ENCODE data around the gene SZT2.
"Not testable (repeated sequence)": the region's sequence is repeated elsewhere in the genome, so short reads cannot be mapped to it uniquely, and the experiment has no call there.

SZT2 gene

DNA sequence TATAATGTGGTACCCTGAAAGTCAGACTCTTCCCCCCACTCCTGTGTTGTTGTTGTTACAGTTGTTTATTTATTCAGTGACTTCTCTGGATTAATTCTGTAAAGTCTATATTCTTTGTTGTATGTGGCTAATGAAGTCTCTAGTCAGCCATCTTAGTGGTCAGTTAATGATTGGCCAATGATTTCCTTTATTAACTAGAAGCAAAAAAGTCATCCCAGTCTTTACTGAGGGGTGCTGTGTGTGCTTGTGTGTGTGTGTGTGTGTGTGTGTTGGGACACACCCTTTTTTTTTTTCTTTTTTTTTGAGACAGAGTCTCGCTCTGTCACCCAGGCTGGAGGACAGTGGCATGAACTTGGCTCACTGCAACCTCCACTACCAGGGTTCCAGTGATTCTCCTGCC lies 101.4 kb downstream of the SZT2 start:
- TF ChIP-seq, protein P1, sequence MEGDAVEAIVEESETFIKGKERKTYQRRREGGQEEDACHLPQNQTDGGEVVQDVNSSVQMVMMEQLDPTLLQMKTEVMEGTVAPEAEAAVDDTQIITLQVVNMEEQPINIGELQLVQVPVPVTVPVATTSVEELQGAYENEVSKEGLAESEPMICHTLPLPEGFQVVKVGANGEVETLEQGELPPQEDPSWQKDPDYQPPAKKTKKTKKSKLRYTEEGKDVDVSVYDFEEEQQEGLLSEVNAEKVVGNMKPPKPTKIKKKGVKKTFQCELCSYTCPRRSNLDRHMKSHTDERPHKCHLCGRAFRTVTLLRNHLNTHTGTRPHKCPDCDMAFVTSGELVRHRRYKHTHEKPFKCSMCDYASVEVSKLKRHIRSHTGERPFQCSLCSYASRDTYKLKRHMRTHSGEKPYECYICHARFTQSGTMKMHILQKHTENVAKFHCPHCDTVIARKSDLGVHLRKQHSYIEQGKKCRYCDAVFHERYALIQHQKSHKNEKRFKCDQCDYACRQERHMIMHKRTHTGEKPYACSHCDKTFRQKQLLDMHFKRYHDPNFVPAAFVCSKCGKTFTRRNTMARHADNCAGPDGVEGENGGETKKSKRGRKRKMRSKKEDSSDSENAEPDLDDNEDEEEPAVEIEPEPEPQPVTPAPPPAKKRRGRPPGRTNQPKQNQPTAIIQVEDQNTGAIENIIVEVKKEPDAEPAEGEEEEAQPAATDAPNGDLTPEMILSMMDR (conservative IDR thresholded peaks at IDR 0.05), result no peak
- no peak overlapping the region; the same call in 1 of the 2 replicates for H3K27ac ChIP-seq

DNA sequence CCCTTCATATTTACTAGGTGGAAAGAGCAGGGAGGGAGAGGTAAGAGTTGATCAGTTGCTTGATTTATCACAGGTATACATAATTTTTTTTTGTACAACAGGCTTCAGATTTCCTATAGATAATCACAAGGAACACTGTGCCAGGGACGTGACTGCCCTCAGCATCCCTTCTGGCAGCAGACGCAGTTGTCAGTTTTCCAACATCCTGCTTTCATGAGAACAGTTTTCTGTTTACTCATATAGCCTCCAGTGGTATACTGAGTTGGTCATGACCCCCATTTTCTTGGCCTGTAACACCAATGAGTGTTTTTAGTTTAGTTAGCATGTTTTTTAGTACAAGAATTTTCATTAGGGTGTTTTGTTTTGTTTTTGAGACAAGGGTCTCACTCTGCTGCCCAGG lies 103.1 kb downstream of the SZT2 start:
- peak overlapping the region; percentile 69 for H3K27ac ChIP-seq
- TF ChIP-seq, protein P1 (conservative IDR thresholded peaks at IDR 0.05), result no peak

DNA sequence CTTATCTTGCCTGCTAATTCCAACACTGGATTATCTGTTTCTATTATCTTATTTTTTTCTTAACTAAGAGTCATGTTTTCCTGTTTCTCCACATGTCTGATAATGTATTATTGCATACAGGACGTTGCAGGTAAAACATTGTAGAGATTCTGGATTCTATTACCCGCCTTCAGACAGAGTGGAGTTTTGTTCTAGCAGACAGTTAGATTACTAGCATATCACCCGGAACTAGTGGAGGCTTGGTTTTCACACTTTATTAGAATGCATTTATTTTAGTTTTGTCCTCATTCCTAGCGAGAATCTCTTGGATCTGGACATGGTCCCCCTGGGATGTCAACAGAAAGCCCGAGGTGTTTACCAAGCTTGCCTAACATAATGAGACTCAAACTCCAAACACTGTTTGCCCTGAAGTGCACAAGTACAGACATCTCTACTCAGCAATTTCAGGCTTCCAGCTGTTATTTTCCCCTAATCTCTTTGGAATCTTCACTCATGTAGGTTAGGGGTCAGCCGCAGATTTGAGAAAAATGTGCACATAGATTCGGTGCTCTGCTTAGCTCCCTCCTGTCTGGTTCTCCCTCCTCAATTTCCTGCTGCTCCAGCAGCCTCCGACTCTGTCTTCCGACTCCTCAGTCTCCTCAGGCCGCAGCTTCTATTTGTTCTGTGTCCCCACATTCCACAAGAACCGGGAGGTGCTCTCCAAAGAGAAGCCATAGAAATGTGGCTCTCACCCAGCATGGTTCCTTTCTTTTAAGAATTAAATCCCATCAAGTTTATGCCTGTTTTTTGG lies 104.2 kb downstream of the SZT2 start:
- TF ChIP-seq, protein P1 (conservative IDR thresholded peaks at IDR 0.05), result no peak
- H3K27ac ChIP-seq, result peak overlapping the region; percentile 69

DNA sequence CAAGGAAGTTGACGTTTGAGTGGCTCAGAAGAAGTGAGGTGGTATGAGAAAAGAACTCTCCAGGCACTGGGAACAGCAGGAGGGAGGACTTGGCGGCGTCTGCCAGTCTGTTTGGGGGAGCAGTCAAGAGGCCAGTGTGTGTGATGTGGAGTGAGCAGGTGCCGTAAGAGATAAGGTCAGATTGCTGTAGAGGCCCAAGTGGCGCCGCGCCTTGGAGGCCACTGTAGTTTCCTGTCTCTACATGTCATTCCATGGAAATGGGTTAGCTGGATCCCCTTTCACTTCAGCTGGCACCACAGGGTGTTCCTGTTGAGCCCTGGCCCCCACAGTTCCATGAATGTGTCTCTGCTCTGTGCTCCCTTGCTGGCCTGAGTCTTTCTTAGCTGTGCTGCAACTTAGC lies 105.5 kb downstream of the SZT2 start:
- no peak overlapping the region for H3K27ac ChIP-seq
- TF ChIP-seq, protein P1 (conservative IDR thresholded peaks at IDR 0.05), result no peak

DNA sequence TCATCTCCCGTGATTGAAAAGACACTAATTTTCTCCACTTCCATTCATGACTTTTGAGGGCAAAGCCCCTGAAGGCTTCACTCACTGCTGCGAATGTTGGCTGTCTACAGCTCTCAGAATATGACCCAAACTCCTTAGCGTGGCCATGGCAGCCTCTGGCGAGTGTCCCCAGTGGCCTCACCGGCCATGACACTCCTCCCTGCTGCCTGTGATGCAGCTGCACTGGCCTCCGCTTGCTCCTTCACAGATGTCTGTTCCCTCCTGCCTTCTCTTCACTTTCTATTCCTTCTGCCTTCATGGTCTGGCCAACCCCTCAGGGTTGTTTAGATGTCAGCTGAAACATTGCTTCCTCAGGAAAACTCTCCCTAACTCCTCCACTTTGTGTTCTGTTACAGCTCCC lies 110.2 kb downstream of the SZT2 start:
- H3K27ac ChIP-seq, result no peak overlapping the region
- TF ChIP-seq, protein P1 (conservative IDR thresholded peaks at IDR 0.05), result no peak

DNA sequence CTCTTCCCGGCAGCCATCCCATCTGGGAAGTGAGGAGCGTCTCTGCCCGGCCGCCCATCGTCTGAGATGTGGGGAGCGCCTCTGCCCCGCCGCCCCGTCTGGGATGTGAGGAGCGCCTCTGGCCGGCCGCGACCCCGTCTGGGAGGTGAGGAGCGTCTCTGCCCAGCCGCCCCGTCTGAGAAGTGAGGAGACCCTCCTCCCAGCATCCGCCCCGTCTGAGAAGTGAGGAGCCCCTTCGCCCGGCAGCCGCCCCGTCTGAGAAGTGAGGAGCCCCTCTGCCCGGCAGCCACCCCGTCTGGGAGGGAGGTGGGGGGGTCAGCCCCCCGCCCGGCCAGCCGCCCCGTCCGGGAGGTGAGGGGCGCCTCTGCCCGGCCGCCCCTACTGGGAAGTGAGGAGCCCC lies 112.1 kb downstream of the SZT2 start:
- not testable (repeated sequence) for H3K27ac ChIP-seq

DNA sequence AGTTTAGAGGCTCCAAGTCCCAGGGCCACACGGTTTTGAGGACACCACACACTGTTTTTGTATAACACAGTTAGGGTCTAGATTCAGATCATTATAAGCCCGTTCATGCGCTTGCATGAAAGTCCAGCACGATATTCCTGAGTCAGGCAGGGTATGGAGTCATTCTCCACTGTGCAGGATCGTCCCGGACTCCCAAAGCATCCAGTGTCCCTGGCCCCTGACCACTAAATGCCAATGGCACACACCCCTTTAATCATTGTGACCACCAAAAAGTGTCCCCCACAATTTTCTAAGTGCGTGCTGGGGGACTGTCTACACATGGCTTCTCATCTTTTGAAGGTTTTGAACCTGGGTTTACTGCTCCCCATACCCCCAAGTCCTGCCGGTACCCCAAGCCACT lies 113.8 kb downstream of the SZT2 start:
- H3K27ac ChIP-seq, result no peak overlapping the region
- TF ChIP-seq, protein P1 (conservative IDR thresholded peaks at IDR 0.05), result no peak

Data from VCaP (cell line).